Stimulated activated CD4-positive, alpha-beta T cell treated with anti-CD3 and anti-CD28 coated beads, Interleukin-4, amount 100 ng/mL, for 24 hours (primary cell): ENCODE measurements around the gene DNAH8.
"Not testable (repeated sequence)": the region's sequence is repeated elsewhere in the genome, so short reads cannot be mapped to it uniquely, and the experiment has no call there.

Experiments
- DNase-seq: peaks from one replicate; pipeline ENCODE4 v3.0.0-alpha.2; 2020

DNAH8 gene

GRCh38 chr6:38847497-38847896, 132.4 kb downstream of the DNAH8 start:
- no peak for DNase-seq

- DNase-seq = no peak
Measured at GRCh38 chr6:38848760-38849159, 133.6 kb downstream of the DNAH8 start.

- DNase-seq = no peak
Measured at GRCh38 chr6:38852215-38852614, 137.1 kb downstream of the DNAH8 start.

DNA sequence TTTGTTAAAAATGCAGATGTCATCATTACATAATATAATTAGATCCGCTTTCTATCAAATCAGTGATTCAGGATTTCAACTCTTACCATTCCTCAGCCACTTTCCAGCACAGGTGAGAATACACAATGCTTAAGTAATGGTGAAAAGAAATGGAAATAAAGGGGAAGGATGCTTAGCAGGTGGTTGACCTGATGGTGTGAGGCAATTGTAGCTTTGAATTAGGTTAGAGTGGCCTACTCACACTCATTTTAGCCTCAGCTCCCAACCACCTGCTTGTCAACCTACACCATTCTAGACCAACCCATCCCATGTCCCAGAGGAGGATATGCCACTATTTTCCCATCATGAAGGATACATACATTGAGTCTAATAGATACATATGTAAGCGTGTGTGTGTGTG, 138.1 kb downstream of the DNAH8 start:
- no peak for DNase-seq

- DNase-seq = no peak
Measured at GRCh38 chr6:38856492-38856891, 141.4 kb downstream of the DNAH8 start.

- no peak for DNase-seq
Measured at GRCh38 chr6:38857815-38858214, 142.7 kb downstream of the DNAH8 start.

- DNase-seq = no peak
Measured at GRCh38 chr6:38860041-38860440, 144.9 kb downstream of the DNAH8 start.

DNA sequence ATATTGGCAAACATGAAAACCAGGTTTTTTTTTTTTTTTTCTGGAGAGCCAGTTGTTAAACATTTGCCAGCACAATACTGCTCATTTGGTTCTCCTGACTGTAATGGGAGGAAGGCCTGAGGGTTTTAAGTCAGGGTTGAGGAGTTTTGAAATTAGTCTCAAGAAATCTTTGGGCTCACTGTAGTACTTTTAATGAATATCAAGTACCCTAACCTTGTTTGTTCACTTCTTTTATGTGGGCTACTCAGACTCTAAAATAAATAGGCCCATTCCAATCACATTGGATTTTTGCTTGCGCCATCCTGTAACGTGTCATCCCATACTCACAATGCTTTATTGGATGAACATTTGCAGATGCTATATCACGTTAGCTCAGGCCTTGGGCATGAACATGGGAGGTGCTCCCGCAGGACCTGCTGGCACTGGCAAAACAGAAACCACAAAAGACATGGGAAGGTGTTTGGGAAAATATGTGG, 146.9 kb downstream of the DNAH8 start:
- no peak for DNase-seq

GRCh38 chr6:38865521-38866174, 150.5 kb downstream of the DNAH8 start:
- no peak for DNase-seq

DNA sequence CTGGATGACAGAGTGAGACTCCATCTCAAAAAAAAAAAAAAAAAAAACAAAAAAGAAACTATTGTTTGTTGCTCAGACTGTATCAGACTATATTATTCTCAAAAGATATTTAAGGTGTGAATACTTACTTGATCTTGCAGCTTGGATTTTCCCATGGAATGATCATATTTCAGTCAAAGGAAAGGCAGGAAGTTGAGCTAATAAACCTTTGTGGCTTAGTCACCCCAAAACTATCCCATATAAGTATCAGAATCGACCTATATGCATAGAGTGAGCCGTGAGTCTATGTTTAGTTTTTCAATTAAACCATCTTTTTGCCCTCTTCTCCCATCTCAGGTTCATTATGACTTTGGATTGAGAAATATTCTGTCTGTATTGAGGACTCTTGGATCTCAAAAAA, 152.6 kb downstream of the DNAH8 start:
- DNase-seq = no peak

DNA sequence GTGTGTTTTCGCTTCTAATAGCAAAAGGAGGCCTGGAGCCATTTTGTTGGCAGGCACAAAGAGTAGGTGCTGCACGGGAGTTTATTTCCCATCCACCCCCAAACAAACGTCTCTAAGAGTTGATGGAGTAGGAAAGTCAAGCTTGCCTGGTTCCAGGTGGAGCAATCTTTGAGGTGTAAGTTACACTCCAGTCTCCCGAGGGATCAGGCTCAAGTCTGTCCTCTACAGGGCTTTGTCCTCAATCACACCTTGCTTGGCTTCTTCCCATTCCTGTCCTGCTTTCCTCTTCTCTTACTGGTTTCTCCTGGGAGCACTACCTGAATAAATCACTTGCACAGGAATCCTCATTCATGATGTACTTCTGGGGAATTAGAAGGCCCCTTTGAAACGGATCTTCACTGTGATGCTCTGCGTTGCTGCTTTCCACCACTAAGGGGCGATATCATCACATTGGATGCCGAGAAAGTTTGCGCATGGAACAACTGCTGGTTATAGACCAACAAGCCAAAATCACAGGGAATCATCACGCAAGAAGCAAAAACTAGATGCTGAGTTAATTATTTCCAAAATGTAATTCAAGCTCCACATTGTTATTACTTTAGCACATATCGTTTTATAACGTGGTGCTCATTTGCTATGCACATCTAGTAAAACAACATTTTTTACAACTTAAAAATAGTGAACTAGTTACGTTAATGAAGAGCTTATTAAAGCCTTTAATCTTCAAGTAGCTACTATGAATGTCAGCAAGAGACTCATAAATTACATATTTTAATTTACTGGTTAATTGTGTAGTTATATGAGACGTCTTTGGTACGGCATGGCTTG, 156.8 kb downstream of the DNAH8 start:
- peak; percentile 71 for DNase-seq

DNA sequence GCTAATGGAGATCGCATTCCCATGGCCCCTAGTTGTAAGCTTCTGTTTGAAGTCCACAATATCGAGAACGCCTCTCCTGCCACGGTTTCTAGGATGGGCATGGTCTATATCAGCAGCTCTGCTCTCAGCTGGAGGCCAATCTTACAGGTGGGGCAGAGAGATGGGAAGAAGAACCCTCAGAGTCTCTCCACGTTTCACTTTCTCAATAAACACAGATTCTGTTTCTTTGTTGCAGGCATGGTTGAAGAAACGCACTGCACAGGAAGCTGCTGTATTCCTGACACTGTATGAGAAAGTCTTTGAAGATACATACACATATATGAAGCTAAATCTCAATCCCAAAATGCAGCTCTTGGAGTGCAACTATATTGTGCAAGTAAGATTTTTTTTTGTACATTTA, 157.9 kb downstream of the DNAH8 start:
- DNase-seq = no peak

- not testable (repeated sequence) for DNase-seq
Measured at GRCh38 chr6:38873816-38874215, 158.7 kb downstream of the DNAH8 start.

DNA sequence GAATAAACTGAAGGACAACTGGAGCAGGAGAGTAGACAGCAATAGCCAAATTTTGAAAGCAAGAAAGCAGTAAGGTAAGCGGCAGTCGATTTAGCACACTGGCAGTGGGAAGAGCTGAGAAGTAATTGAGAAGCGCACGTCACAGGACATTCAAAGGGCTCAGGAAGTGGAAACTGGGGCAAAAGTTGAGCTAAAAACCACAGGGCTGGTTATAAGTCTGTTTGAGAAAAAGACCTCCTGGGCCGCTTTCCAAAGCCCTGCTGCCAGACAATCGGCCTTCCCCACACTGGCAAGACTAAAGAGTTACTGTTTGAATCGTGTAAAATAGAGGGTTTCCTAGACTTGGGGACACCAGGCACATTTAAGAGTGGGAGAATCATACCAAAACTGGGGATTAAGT, 161.4 kb downstream of the DNAH8 start:
- DNase-seq = peak; percentile 55

GRCh38 chr6:38877721-38878120, 162.6 kb downstream of the DNAH8 start:
- DNase-seq = no peak

GRCh38 chr6:38882157-38882556, 167.0 kb downstream of the DNAH8 start:
- no peak for DNase-seq

- DNase-seq = no peak
Measured at GRCh38 chr6:38897507-38897906, 182.4 kb downstream of the DNAH8 start.

DNA sequence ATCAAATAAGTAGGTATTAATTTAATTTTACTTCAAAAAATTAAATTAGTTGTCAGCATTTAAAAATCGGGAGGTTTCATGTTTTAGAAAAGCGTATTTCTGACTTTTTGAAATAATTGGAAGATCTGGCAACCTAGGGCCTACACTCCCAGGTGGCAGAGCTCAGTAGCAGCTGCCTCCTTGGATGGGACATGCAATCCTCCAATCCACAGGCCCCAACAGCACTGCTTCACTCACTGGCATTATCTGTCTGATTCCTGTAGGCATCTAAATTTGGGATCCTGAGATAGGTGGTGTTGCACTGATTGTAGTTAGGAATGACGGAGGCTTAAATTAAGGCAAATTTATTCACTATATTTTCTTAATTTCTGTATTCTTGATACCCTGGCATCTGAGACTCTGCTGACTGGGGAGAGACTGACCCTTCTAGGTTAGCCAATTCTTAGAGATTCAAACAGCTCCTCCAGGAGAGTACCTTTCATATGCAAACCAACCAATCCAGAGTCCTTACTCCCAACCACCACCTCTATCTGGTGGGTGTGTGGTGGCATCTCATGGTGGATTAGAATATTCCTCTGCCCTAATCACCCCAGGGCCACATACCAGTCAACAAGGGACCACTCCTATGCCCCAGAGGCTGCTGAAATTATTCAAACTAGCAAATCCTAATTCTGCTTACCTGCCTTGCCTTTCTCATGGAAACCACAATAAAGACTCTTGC, 186.9 kb downstream of the DNAH8 start:
- no peak for DNase-seq

- no peak for DNase-seq
Measured at GRCh38 chr6:38906582-38906981, 191.5 kb downstream of the DNAH8 start.

GRCh38 chr6:38907264-38907663, 192.2 kb downstream of the DNAH8 start:
- no peak for DNase-seq

DNA sequence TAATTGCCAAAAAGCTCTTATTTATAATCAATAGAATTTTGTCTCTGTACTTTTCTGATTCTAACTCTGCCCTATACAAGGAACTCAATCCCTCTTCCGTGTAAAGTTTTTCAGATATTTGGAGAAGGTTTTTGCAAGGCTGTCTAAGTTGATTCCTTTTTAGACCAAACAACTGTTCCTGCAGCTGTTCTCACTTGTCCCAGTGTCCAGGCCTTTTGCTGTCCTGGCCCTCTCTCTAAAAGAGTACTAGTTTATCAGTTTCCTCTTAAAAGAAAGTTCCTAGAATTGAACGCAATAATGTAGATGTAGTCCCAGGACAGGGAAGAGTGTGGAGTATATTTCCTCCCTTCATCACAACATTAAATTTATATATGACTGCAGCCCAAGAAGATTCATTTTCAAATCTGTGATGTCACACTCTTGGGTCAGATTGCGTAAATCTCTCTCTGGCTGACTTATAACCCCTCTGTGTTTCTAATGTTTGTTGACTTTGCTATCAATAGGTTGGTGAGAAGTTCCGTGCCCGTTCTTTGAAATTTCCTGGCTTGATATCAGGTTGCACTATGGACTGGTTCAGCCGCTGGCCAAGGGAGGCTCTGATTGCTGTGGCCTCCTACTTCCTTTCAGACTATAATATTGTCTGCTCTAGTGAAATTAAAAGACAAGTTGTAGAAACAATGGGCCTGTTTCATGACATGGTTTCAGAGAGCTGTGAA, 194.1 kb downstream of the DNAH8 start:
- DNase-seq = no peak

DNA sequence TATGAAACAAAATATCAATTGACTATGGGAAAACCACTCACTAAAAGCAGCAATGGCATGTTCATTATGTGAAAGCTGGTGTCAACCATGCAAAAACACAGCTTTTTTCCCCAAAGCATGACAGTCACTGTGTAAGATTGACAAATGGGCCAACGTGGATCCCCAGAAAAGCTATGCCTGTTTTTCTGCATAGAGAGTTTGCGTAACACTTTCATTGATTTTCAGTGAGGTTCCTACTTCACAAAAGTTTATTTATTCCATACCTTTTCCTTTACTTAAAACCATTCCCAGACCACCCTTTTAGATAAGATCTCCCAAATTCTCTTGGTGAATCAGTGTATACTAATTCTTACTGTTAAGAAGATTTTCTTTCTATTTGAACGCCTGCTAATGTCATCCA, 195.1 kb downstream of the DNAH8 start:
- no peak for DNase-seq

DNA sequence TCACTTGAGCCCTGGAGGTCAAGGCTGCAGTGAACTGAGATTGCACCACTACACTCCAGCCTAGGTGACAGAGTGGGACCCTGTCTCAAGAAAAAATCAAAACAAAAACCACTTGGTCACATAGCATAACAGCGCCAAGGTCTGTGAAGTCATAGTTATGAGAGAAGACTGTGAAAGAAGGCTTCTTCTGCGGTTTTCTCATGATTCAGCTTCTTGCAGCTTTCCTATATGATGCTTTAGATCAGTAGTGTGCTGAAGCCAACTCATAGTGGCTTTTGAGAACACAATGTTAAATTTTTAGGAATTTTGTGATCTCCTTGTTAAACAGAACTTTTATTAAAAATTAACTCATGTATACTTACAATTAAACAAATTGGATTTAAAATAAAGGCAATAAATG, 197.3 kb downstream of the DNAH8 start:
- DNase-seq = no peak
